Smooth muscle cell (in vitro differentiated cells): ENCODE measurements around the gene CFAP65. TPM values are rescaled to one million over a fixed set of nuclear protein-coding genes. Genes with fewer than 3 reads are reported as not detected.

Experiments used
- DNase-seq: peaks from one replicate; lab custom pipeline; 2025; ENCODE audit not compliant: unreplicated experiment; lab: John Stamatoyannopoulos, UW
- H2AFZ ChIP-seq: fragments of 200-600 bp; sonication (generic); 2 replicates; pipeline ENCODE4 v1.6.0; 2016; ENCODE audit warnings: antibody characterized with exemption, low read depth, mild to moderate bottlenecking
- H3F3A ChIP-seq: fragments of 200-600 bp; sonication (generic); 2 replicates; pipeline ENCODE4 v1.6.0; 2017; ENCODE audit warnings: antibody characterized with exemption, low read depth
- H3K27ac ChIP-seq: fragments of 200-600 bp; sonication (generic); 2 replicates; pipeline ENCODE4 v1.5.1; 2016; ENCODE audit warnings: low read depth, mild to moderate bottlenecking
- H3K27me3 ChIP-seq: fragments of 200-600 bp; sonication (generic); 2 replicates; pipeline ENCODE4 v1.6.1; 2016; ENCODE audit warnings: low read depth, mild to moderate bottlenecking
- H3K36me3 ChIP-seq: fragments of 200-600 bp; sonication (generic); 2 replicates; pipeline ENCODE4 v1.5.1; 2016; ENCODE audit warnings: low read depth
- H3K4me1 ChIP-seq: fragments of 200-600 bp; sonication (generic); 2 replicates; pipeline ENCODE4 v1.5.1; 2016; ENCODE audit warnings: low read depth
- H3K4me2 ChIP-seq: fragments of 200-600 bp; sonication (generic); 2 replicates; pipeline ENCODE4 v1.6.0; 2016; ENCODE audit warnings: mild to moderate bottlenecking
- H3K4me3 ChIP-seq: fragments of 200-600 bp; sonication (generic); 2 replicates; pipeline ENCODE4 v1.5.1; 2016; ENCODE audit warnings: mild to moderate bottlenecking
- H3K79me2 ChIP-seq: fragments of 200-600 bp; sonication (generic); 2 replicates; pipeline ENCODE4 v1.6.0; 2016; ENCODE audit warnings: low read depth, mild to moderate bottlenecking
- H3K9ac ChIP-seq: fragments of 200-600 bp; sonication (generic); 2 replicates; pipeline ENCODE4 v1.6.0; 2016; ENCODE audit warnings: low read depth
- H3K9me3 ChIP-seq: fragments of 200-600 bp; sonication (generic); replicated peaks from 2 replicates; pipeline ENCODE4 v1.5.1; 2016; ENCODE audit warnings: low read depth
- H4K20me1 ChIP-seq: fragments of 200-600 bp; sonication (generic); 2 replicates; pipeline ENCODE4 v1.6.0; 2016; ENCODE audit warnings: low read depth
- CTCF ChIP-seq: fragments of 200-600 bp; sonication (generic); IDR thresholded peaks from 2 replicates; pipeline ENCODE4 v1.5.1; 2017; ENCODE audit warnings: borderline replicate concordance, mild to moderate bottlenecking, antibody characterized with exemption; ENCODE audit not compliant: insufficient read depth, poor library complexity, severe bottlenecking
- WGBS: methylation state at CpG from one replicate; pipeline ENCODE4 v1.1.7; 2016; ENCODE audit warnings: low lambda C conversion rate; 5-methylcytosine and 5-hydroxymethylcytosine counted together
- polyA plus RNA-seq: library from polyadenylated mRNA; unstranded; fragments of >200 nt; fragmentation: Nextera tagmentation; extraction: Ambion mirVana; gene quantifications from 2 replicates; pipeline ENCODE4 v1.2.1, GENCODE V29; 2016
- total RNA-seq: library from RNA; depleted of rRNA; stranded (reverse); fragments of >200 nt; gene quantifications from 2 replicates; pipeline ENCODE4 v1.2.3, GENCODE V29; 2014

CFAP65 gene
- total and polyA plus RNA-seq, 2 experiments from 2014 or later: not detected

DNA sequence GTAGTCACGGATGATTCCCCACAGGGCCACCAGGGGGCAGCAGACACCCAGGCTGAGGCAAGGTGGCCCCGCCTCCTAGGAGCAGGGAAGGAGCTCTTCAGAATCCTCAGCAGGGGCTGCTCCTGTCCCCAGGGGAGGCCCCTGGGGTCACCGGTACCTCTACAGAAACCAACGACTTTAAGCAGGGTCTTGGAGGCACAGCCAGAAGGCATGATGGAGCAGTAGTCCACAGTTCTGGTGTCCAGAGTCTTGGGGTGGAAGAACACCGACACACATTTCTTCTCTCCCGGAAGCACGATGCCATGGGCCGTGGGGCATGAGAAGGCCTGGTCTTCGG, 11.5 kb downstream of the CFAP65 start:
- peak; percentile 86 for TF ChIP-seq CTCF
- no peak overlapping the region for H3K27ac ChIP-seq
- peaks cover 42% of the 10 kb centered on the region for H3K27me3 ChIP-seq
- H4K20me1 ChIP-seq: no peaks in the 10 kb centered on the region
- DNase-seq: peak; percentile 39
- 50% methylated on average over 9 of the region's 9 CpGs for WGBS
- H3K9ac ChIP-seq: no peak overlapping the region
- no peaks in the 10 kb centered on the region for H3F3A ChIP-seq
- no peaks in the 10 kb centered on the region for H3K4me1 ChIP-seq
- no peak overlapping the region for H3K4me3 ChIP-seq
- H3K79me2 ChIP-seq: no peaks in the 10 kb centered on the region
- H2AFZ ChIP-seq: no peak overlapping the region
- H3K4me2 ChIP-seq: no peak overlapping the region
- no peaks in the 10 kb centered on the region for H3K36me3 ChIP-seq
- no peaks in the 10 kb centered on the region for H3K9me3 ChIP-seq

GRCh38 chr2:219028996-219029828, 12.1 kb downstream of the CFAP65 start:
- H3K9me3 ChIP-seq: no peaks in the 10 kb centered on the region
- WGBS: 74% methylated on average over 13 of the region's 13 CpGs
- H2AFZ ChIP-seq: no peak overlapping the region
- no peaks in the 10 kb centered on the region for H3K4me1 ChIP-seq
- no peak overlapping the region for H3K9ac ChIP-seq
- H3K4me2 ChIP-seq: no peak overlapping the region
- H3K79me2 ChIP-seq: no peaks in the 10 kb centered on the region
- H3K4me3 ChIP-seq: no peak overlapping the region
- no peaks in the 10 kb centered on the region for H4K20me1 ChIP-seq
- no peak overlapping the region for H3K27ac ChIP-seq
- no peak for DNase-seq
- H3K36me3 ChIP-seq: no peaks in the 10 kb centered on the region
- no peaks in the 10 kb centered on the region for H3F3A ChIP-seq
- no peak for TF ChIP-seq CTCF
- peaks cover 36% of the 10 kb centered on the region for H3K27me3 ChIP-seq

- TF ChIP-seq CTCF: no peak
- Histone ChIP-seq H3K4me3 (no peak overlapping the region), H3K27me3 (peaks cover 25% of the 10 kb centered on the region), H2AFZ (no peak overlapping the region), H4K20me1 (no peaks in the 10 kb centered on the region), H3K4me2 (no peak overlapping the region), H3K36me3 (no peaks in the 10 kb centered on the region), H3K27ac (no peak overlapping the region), H3K9me3 (no peaks in the 10 kb centered on the region), H3F3A (no peaks in the 10 kb centered on the region), H3K4me1 (no peaks in the 10 kb centered on the region), H3K9ac (no peak overlapping the region), H3K79me2 (no peaks in the 10 kb centered on the region)
- DNase-seq: no peak
- 85% methylated on average over 5 of the region's 5 CpGs for WGBS
Measured at GRCh38 chr2:219028141-219028540, 13.2 kb downstream of the CFAP65 start.
